Measurements from ENCODE around the gene RPP14. TPM values are rescaled to one million over a fixed set of nuclear protein-coding genes. Genes with fewer than 3 reads are reported as not detected.

The RPP14 gene
- total RNA-seq, 1 experiment from 2014 or later = 22.4 TPM

DNA sequence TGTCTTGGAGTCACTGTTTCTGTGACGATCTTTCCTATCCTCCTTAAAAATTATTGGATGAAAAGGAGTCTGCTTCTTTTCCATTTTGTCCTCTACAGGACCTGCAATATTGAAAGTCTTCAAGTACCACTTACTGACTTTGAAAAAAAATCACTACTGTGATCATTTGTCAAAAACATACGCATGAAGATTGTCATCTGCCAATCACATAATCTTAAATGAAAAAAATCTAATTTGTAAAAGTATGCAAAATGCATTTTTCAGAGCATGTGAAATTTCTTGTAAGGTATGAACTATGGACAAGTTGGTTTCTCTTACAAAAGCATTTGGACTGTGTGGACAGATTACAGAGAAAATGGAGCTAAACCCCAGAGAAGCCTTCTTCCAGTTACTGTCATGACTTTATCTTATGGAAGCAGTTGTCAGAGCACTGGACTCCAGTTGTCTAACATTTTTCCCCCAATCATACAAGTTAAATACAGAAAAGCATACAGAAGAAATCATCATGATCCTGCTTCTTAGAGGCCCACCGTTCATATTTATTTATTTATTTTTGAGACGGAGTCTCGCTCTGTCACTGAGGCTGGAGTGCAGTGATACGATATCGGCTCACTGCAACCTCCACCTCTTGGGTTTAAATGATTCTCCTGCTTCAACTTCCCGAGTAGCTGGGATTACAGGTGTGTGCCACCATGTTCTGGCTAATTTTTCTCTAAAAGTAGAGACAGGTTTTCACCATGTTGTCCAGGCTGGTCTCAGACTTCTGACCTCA, 23.3 kb downstream of the RPP14 start:
- DNase-seq (ENCODE audit: low read depth, low spot score) (no peak), ATAC-seq (no peak)

More for the DNA sequence above, 23.3 kb downstream of the RPP14 start:
- BruUV-seq (replicated peaks) = no TSS peak
- Histone ChIP-seq H3K9me3 (ENCODE audit: control insufficient read depth in 1 of 2, insufficient read depth in 1 of 2, low read depth in 1 of 2, low read length in 2 of 2) (no peaks in the 10 kb centered on the region), H3K79me2 (ENCODE audit: insufficient read depth, low read length) (no peaks in the 10 kb centered on the region), H3K27ac (ENCODE audit: low read depth, low read length) (no peak overlapping the region), H4K20me1 (ENCODE audit: insufficient read depth) (no peaks in the 10 kb centered on the region), H3K27me3 (ENCODE audit: insufficient read depth, low read length) (no peaks in the 10 kb centered on the region), H3K4me1 (ENCODE audit: control insufficient read depth in 1 of 2, insufficient read depth in 2 of 2, low read length in 2 of 2) (peaks cover 11 to 20% of the 10 kb centered on the region in 2 experiments; a peak in 3 of 4 replicates), H3K4me2 (ENCODE audit: low read length) (no peak overlapping the region), H3K9ac (ENCODE audit: low read length) (no peak overlapping the region), H2AFZ (ENCODE audit: low read depth, low read length, poor library complexity, severe bottlenecking) (no peak overlapping the region), H3K9me2 (ENCODE audit: insufficient read depth) (no peaks in the 10 kb centered on the region), H3K36me3 (ENCODE audit: control insufficient read depth in 1 of 2, insufficient read depth in 2 of 2, low read length in 2 of 2) (no peaks in the 10 kb centered on the region), H3K4me3 (replicated peaks in 1 of 2; ENCODE audit: low read depth in 1 of 2, low read length in 2 of 2) (no peak overlapping the region)
- TF ChIP-seq, protein P1, sequence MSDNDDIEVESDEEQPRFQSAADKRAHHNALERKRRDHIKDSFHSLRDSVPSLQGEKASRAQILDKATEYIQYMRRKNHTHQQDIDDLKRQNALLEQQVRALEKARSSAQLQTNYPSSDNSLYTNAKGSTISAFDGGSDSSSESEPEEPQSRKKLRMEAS (IDR thresholded peaks at IDR 0.05) = no peak
- TF ChIP-seq CBX3 (IDR thresholded peaks at IDR 0.05; ENCODE audit: low read depth) = no peak
- TF ChIP-seq YY1 (IDR thresholded peaks at IDR 0.05; ENCODE audit: extremely low read depth, insufficient replicate concordance, low read depth, low read length) = no peak
- TF ChIP-seq POLR2AphosphoS5 (IDR thresholded peaks at IDR 0.05; ENCODE audit: low read depth, low read length) = no peak
- TF ChIP-seq, protein P2, sequence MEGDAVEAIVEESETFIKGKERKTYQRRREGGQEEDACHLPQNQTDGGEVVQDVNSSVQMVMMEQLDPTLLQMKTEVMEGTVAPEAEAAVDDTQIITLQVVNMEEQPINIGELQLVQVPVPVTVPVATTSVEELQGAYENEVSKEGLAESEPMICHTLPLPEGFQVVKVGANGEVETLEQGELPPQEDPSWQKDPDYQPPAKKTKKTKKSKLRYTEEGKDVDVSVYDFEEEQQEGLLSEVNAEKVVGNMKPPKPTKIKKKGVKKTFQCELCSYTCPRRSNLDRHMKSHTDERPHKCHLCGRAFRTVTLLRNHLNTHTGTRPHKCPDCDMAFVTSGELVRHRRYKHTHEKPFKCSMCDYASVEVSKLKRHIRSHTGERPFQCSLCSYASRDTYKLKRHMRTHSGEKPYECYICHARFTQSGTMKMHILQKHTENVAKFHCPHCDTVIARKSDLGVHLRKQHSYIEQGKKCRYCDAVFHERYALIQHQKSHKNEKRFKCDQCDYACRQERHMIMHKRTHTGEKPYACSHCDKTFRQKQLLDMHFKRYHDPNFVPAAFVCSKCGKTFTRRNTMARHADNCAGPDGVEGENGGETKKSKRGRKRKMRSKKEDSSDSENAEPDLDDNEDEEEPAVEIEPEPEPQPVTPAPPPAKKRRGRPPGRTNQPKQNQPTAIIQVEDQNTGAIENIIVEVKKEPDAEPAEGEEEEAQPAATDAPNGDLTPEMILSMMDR (IDR thresholded peaks at IDR 0.05 in 2 of 3, conservative IDR thresholded peaks at IDR 0.05 in 1 of 3; ENCODE audit: borderline replicate concordance in 1 of 3, insufficient read depth in 1 of 3, low read depth in 2 of 3, low read length in 2 of 3) = no peak
- ChIA-PET RAD21 (ENCODE audit: low non-redundant PET in 1 of 2, low total read pairs in 2 of 2, uncharacterized antibody in 2 of 2, unreplicated experiment in 2 of 2) (no interaction called here), POLR2A (no interaction called here), CTCF (no interaction called here)
- intact Hi-C loops (cut with micrococcal nuclease) = no loop called here

Data from HCT116 (cell line).